Ovary (tissue), 3 donors: ENCODE measurements around the gene MRFAP1L1.

Experiments used
- EP300 ChIP-seq: sonication (generic); formaldehyde crosslinking; IDR thresholded peaks from one replicate; pipeline ENCODE4 v1.6.1; 2017; ENCODE audit warnings: antibody characterized with exemption
- POLR2A ChIP-seq: fragments of 450-650 bp; IDR thresholded peaks from one replicate; pipeline ENCODE4 v1.6.1; 2017; ENCODE audit warnings: antibody characterized with exemption, mild to moderate bottlenecking, moderate library complexity
- TF ChIP-seq, protein P1 (sequence below), 3 donors: fragments of 450-650 bp in 2 of 3; fragments of 200-600 bp in 1 of 3; IDR thresholded peaks; one replicate each; pipeline versions ENCODE4 v1.5.1 to v1.8.0; 2016 to 2022; ENCODE audit warnings: antibody characterized with exemption in 3 of 3, mild to moderate bottlenecking in 1 of 3
- donor health status: DM: no; HTN: no; CAD: no.

DNA sequence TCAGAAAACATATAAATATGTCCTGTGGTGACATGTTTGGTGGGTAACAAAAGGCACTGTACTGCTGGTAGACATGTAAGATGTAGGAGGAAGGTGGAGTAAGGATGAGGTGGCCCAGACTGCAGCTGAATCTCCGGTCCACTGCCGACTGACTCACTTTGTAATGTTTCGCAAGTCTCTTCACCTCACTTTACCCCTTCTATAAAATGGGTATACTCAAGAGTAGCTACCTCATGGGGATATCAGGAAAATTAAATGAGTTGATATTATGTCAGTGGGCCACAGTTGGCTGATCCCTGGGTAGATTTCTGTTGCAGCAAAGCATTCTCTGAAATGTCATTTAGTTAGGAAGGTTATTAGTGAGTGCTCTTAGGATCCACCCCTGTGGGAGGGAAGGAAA, 47.1 kb downstream of the MRFAP1L1 start:
- TF ChIP-seq, protein P1, sequence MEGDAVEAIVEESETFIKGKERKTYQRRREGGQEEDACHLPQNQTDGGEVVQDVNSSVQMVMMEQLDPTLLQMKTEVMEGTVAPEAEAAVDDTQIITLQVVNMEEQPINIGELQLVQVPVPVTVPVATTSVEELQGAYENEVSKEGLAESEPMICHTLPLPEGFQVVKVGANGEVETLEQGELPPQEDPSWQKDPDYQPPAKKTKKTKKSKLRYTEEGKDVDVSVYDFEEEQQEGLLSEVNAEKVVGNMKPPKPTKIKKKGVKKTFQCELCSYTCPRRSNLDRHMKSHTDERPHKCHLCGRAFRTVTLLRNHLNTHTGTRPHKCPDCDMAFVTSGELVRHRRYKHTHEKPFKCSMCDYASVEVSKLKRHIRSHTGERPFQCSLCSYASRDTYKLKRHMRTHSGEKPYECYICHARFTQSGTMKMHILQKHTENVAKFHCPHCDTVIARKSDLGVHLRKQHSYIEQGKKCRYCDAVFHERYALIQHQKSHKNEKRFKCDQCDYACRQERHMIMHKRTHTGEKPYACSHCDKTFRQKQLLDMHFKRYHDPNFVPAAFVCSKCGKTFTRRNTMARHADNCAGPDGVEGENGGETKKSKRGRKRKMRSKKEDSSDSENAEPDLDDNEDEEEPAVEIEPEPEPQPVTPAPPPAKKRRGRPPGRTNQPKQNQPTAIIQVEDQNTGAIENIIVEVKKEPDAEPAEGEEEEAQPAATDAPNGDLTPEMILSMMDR (IDR thresholded peaks at IDR 0.05), result no peak
- TF ChIP-seq POLR2A, result no peak
- no peak for TF ChIP-seq EP300
